GM12864 (cell line): Measurements from ENCODE around the gene ADCY9.
"Not testable (repeated sequence)": the region's sequence is repeated elsewhere in the genome, so short reads cannot be mapped to it uniquely, and the experiment has no call there.

Experiments used
- DNase-seq: peaks from one replicate; pipeline ENCODE4 v3.0.0-alpha.2; 2011; ENCODE audit warnings: low read depth
- H3K4me3 ChIP-seq: 2 replicates; pipeline ENCODE4 v1.5.1; 2011; ENCODE audit warnings: mild to moderate bottlenecking, low read depth, low read length, control low read depth
- TF ChIP-seq, protein P1 (sequence below): IDR thresholded peaks from 2 replicates; pipeline ENCODE4 v1.5.1; 2011; ENCODE audit warnings: low read depth, mild to moderate bottlenecking, moderate library complexity, low read length, control low read depth, inconsistent platforms; ENCODE audit errors: missing control alignments

Gene ADCY9

DNA sequence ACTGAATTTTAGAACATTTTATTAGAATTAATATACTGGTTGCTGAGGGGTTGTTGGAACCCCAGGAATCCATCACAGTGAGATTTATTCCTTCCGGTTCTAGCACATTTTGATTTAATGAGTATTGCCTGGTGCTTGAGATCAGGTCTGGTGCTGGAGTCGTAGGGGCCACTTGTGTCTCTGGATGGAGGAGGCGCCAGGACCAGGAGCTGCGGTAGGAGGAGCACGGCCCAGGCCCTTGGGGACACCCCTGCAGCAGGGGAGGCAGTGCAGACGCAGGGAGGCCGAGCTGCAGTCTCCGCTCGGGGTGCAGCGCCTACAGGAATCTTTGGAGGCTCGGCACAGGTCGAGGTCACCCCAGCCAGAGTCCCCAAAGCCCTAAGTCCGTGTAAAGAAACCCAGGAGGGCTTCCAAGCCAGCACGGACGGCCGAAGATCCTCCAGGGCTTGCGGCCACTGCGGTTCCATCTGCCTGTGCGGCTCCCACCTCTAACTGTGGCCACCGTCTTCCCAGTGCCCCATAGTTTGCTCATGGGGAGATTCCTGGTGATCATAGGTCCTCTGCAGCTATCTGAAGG is 169.6 kb downstream of the ADCY9 start:
- no peak overlapping the region for H3K4me3 ChIP-seq
- TF ChIP-seq, protein P1, sequence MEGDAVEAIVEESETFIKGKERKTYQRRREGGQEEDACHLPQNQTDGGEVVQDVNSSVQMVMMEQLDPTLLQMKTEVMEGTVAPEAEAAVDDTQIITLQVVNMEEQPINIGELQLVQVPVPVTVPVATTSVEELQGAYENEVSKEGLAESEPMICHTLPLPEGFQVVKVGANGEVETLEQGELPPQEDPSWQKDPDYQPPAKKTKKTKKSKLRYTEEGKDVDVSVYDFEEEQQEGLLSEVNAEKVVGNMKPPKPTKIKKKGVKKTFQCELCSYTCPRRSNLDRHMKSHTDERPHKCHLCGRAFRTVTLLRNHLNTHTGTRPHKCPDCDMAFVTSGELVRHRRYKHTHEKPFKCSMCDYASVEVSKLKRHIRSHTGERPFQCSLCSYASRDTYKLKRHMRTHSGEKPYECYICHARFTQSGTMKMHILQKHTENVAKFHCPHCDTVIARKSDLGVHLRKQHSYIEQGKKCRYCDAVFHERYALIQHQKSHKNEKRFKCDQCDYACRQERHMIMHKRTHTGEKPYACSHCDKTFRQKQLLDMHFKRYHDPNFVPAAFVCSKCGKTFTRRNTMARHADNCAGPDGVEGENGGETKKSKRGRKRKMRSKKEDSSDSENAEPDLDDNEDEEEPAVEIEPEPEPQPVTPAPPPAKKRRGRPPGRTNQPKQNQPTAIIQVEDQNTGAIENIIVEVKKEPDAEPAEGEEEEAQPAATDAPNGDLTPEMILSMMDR, result no peak

DNA sequence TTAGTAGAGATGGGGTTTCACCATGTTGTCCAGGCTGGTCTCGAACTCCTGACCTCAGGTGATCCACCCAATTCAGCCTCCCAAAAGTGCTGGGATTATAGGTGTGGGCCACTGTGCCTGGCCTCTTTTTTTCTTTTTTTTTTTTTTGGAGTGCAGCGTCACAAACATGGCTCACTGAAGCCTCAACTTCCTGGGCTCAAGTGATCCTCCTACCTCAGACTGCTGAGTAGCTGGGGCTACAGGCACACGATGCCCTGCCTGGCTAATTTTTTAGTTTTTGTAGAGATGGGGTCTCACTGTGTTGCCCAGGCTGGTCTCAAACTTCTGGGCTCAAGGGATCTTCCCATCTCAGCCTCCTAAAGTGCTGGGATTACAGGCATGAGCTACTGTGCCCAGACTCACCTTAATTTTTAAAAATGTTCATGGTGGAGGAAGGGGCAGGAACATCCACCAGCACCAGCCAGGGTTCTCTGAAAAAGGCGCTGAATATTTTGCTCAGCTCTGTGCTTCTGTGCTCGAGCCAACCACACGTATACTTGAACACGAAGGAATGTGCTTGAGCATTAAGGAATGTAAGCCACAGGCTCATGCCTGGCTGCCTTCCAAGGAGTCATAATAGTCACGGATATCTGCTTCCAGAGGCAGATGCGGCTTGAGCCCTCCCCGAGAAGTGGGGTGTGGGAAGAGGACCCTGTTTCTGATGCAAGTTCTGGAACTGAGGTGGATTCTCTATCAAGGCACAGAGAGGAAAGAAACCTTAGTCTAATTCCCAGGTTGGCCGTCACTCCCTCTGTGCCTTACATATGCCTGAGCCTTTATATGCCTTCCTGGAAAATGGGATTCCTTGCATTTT is 170.3 kb downstream of the ADCY9 start:
- H3K4me3 ChIP-seq, result no peak overlapping the region
- no peak for DNase-seq

More for the DNA sequence above, 169.6 kb downstream of the ADCY9 start:
- no peak for DNase-seq

DNA sequence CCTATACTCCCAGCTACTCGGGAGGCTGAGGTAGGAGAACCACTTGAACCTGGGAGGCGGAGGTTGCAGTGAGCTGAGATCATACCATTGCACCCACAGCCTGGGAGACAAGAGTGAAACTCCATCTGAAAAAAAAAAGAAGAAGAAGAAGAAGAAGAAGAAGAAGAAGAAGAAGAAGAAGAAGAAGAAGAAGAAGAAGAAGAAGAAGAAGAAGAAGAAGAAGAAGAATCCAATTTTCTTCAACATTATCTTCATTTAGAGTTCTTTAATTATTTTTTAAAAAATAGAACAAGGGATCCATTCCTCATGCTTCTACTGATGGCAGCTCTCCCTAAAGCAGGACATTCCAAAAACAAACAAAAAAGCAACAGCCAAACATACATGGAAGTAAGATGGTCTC is 171.8 kb downstream of the ADCY9 start:
- not testable (repeated sequence) for DNase-seq, H3K4me3 ChIP-seq

More for the DNA sequence above, 170.3 kb downstream of the ADCY9 start:
- TF ChIP-seq, protein P1, result no peak

DNA sequence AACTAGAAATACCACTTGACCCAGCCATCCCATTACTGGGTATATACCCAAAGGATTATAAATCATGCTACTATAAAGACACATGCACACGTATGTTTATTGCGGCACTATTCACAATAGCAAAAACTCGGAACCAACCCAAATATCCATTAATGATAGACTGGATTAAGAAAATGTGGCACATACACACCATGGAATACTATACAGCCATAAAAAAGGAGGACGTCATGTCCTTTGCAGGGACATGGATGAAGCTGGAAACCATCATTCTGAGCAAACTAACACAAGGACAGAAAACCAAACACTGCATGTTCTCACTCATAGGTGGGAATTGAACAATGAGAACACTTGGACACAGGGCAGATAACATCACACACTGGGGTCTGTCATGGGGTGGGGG is 174.1 kb downstream of the ADCY9 start:
- DNase-seq, H3K4me3 ChIP-seq: not testable (repeated sequence)

DNA sequence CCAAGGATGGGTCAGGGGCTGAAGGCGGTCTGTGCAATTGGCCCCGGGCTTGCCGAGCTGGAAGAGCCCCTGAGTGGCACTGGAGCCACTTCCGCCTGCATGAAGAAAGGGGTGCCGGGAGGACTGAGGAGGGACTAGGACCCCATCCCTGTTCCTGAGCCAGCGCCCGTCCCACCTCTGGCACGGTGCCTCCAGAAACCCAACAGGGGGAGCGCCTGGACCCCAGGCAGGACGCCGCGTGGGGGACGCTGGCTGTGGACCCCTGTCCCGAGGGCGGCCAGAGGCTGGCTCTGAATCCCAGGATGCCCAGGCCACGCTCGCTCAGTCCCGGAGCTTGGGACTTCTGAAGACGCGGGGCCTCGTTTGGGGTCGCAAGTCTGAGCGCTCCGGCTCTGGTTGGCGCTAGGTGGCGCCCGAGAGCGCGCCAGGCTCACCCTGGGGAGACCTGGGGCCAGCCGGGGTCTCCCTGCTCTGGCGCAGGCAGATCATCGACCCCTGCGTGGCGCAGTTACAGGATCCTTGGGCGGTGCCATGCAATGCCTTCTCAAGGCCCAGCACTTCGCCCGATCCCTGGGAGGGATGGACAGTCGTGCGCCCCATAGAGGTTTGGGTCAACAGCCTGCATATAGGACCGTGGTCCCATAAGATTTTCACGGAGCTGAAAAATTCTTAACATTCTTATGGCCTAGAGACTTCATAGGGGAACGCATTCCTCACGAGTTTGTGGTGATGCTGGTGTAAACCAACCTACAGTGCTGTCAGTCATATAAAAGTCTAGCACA is 177.2 kb downstream of the ADCY9 start:
- H3K4me3 ChIP-seq, result no peak overlapping the region
- TF ChIP-seq, protein P1, result peak; percentile 85
- DNase-seq, result no peak

DNA sequence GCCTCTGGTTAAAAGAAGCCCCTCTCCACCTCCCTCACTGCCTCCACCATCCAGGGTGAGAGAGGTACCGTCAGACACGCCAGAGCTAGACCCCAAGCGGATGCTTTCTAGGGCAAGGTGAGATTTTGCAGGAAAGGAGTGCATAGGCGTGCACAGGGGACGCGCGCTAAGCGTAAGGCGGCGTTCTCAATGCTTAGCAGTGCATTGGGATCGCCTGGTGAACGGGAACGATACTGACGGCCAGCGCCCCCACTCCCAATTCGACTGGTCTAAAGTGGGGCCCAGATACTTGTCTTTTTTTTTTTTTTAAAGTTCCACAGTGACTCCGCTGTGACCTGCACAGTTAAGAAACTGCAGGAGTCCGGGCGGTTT is 177.8 kb downstream of the ADCY9 start:
- DNase-seq, result no peak
- no peak overlapping the region for H3K4me3 ChIP-seq

DNA sequence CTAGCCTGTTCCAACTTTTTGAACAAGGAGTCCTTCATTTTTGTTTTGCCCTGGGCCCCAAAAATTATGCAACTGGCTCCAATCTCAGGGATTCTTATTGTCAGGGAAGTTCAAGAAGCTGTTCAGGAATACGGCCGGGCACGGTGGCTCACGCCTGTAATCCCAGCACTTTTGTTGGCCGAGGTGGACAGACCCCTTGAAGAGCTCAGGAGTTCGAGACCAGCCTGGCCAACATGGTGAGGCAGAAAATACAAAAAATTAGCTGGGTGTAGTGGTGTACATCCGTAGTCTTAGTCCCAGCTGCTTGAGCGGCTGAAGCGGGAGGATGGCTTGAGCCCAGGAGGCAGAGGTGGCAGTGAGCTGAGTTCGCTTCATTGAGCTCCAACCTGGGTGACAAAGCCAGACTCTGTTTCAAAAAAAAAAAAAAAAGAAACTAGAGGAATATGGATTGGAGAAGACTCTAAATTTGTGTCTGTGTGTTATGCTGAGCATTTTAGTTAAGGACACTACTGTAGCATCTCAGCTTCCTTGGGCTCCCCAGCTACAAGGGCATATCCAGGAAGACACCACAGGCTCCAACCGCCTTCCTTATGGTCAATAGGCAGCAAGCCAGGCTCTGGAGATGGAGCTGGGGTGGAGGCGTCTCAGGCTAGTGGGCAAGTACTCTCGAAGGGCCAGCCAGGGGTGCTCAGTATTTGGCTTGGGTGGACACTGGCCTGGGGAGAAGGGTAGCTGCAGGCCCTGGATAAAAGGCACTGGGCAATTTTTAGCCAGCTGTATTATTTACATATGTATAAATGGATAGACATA is 179.0 kb downstream of the ADCY9 start:
- H3K4me3 ChIP-seq, result no peak overlapping the region
- no peak for DNase-seq
- TF ChIP-seq, protein P1, result no peak

More for the DNA sequence above, 177.8 kb downstream of the ADCY9 start:
- TF ChIP-seq, protein P1, result no peak
